Measurements from ENCODE around the gene PLOD2. TPM values are rescaled to one million over a fixed set of nuclear protein-coding genes. Genes with fewer than 3 reads are reported as not detected.

Gene PLOD2
- total RNA-seq, 1 experiment from 2014 or later: 19.3 TPM

- H3K4me1 ChIP-seq (ENCODE audit: insufficient read depth, low read length): no peaks in the 10 kb centered on the region
- H3K4me2 ChIP-seq (ENCODE audit: insufficient read depth, insufficient read length, low read length): no peak overlapping the region
- no peak overlapping the region for H3K9ac ChIP-seq (ENCODE audit: extremely low read depth, insufficient read length, low read length)
- no peaks in the 10 kb centered on the region for H4K20me1 ChIP-seq (ENCODE audit: control insufficient read depth, insufficient read depth, insufficient read length)
- Mint-ChIP-seq H3K4me1 (no peaks in the 10 kb centered on the region), H3K27me3 (ENCODE audit: low read depth) (no peaks in the 10 kb centered on the region), H3K36me3 (ENCODE audit: insufficient read depth in 1 of 3, low read depth in 3 of 3) (no peaks in the 10 kb centered on the region), H3K9me3 (no peaks in the 10 kb centered on the region), H3K27ac (no peak overlapping the region), H3K4me3 (no peak overlapping the region)
- no peak overlapping the region for H3K4ac ChIP-seq (ENCODE audit: low read depth, low read length)
- H4K91ac ChIP-seq (ENCODE audit: insufficient read length, low read depth, low read length): no peak overlapping the region
- H3K79me2 ChIP-seq (ENCODE audit: insufficient read depth, low read length): no peaks in the 10 kb centered on the region
- no peak overlapping the region for H3K23ac ChIP-seq (ENCODE audit: insufficient read length, low read depth, low read length)
- TF ChIP-seq, protein P1, sequence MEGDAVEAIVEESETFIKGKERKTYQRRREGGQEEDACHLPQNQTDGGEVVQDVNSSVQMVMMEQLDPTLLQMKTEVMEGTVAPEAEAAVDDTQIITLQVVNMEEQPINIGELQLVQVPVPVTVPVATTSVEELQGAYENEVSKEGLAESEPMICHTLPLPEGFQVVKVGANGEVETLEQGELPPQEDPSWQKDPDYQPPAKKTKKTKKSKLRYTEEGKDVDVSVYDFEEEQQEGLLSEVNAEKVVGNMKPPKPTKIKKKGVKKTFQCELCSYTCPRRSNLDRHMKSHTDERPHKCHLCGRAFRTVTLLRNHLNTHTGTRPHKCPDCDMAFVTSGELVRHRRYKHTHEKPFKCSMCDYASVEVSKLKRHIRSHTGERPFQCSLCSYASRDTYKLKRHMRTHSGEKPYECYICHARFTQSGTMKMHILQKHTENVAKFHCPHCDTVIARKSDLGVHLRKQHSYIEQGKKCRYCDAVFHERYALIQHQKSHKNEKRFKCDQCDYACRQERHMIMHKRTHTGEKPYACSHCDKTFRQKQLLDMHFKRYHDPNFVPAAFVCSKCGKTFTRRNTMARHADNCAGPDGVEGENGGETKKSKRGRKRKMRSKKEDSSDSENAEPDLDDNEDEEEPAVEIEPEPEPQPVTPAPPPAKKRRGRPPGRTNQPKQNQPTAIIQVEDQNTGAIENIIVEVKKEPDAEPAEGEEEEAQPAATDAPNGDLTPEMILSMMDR (conservative IDR thresholded peaks at IDR 0.05): no peak
- no peak overlapping the region for H2BK5ac ChIP-seq (ENCODE audit: insufficient read length, low read length)
- WGBS (ENCODE audit: extremely low coverage, insufficient read length, low lambda C conversion rate): no CpG with 5 or more reads among the region's 3 CpGs
- no peak overlapping the region for H3K27ac ChIP-seq (ENCODE audit: insufficient read length, low read depth, low read length)
- no peaks in the 10 kb centered on the region for H3K79me1 ChIP-seq (ENCODE audit: insufficient read depth, low read depth, low read length, poor library complexity, severe bottlenecking)
- H3K27me3 ChIP-seq (ENCODE audit: insufficient read depth, low read length): no peaks in the 10 kb centered on the region; the same call in 1 of the 2 replicates
- no peak for DNase-seq
- no peak overlapping the region for H2AFZ ChIP-seq (ENCODE audit: low read length)
- H3K18ac ChIP-seq (ENCODE audit: insufficient read length, low read depth, low read length): no peak overlapping the region
- H2BK20ac ChIP-seq (ENCODE audit: low read depth, low read length, poor library complexity, severe bottlenecking): no peak overlapping the region
- no peaks in the 10 kb centered on the region for H3K9me3 ChIP-seq (ENCODE audit: control insufficient read depth, low read depth, low read length)
- H2BK12ac ChIP-seq (ENCODE audit: insufficient read length, low read depth, low read length): no peak overlapping the region
- no peak overlapping the region for H2BK15ac ChIP-seq (ENCODE audit: low read depth, low read length)
- no peak overlapping the region for H2AK5ac ChIP-seq (ENCODE audit: insufficient read length, low read length)
- no peak overlapping the region for H4K5ac ChIP-seq (ENCODE audit: insufficient read length, low read depth, low read length)
- H3K56ac ChIP-seq (ENCODE audit: insufficient read length, low read depth, low read length): no peak overlapping the region
- H3K23me2 ChIP-seq (ENCODE audit: insufficient read length, low read depth, low read length, poor library complexity, severe bottlenecking): no peaks in the 10 kb centered on the region
- H3T11ph ChIP-seq (ENCODE audit: low read length): no peak overlapping the region
- H4K8ac ChIP-seq (replicated peaks; ENCODE audit: insufficient read length, low read depth, low read length): no peak overlapping the region
- no peak overlapping the region for H2BK120ac ChIP-seq (ENCODE audit: low read depth, low read length, poor library complexity, severe bottlenecking)
- H3K14ac ChIP-seq (ENCODE audit: insufficient read depth, low read length): no peak overlapping the region
Observed at GRCh38 chr3:146195030-146195429, 34.0 kb upstream of the PLOD2 start.

Data from H9 (cell line).